ENCODE data around the gene SLC31A1.
"Not testable (repeated sequence)": the region's sequence is repeated elsewhere in the genome, so short reads cannot be mapped to it uniquely, and the experiment has no call there.

The SLC31A1 gene

GRCh38 chr9:113221800-113222481 lies 597 bp downstream of the SLC31A1 start:
- no peak for DNase-seq

GRCh38 chr9:113222482-113222841 lies 1.1 kb downstream of the SLC31A1 start:
- DNase-seq = no peak

- no peak for DNase-seq
Measured at GRCh38 chr9:113223963-113224362, 2.6 kb downstream of the SLC31A1 start.

DNA sequence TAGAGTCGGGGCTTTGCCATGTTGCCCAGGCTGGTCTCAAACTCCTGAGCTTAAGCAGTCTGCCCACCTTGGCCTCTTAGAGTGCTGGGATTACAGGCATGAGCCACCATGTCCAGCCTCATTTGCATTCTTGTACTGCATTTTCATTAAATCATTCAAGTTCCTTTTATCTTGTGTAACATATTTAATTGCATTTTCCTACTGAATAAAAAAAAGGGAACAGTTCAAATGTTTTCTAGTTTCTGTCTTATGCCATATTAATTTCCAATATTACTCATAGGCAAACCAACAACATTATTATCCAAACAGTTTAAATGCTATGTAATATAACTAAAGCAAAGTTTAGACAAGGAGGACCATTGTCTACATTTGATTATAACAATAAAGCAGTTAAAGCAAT lies 6.1 kb downstream of the SLC31A1 start:
- DNase-seq = no peak

- no peak for DNase-seq
Measured at GRCh38 chr9:113228130-113228665, 6.9 kb downstream of the SLC31A1 start.

GRCh38 chr9:113231701-113232100 lies 10.4 kb downstream of the SLC31A1 start:
- DNase-seq = no peak

DNA sequence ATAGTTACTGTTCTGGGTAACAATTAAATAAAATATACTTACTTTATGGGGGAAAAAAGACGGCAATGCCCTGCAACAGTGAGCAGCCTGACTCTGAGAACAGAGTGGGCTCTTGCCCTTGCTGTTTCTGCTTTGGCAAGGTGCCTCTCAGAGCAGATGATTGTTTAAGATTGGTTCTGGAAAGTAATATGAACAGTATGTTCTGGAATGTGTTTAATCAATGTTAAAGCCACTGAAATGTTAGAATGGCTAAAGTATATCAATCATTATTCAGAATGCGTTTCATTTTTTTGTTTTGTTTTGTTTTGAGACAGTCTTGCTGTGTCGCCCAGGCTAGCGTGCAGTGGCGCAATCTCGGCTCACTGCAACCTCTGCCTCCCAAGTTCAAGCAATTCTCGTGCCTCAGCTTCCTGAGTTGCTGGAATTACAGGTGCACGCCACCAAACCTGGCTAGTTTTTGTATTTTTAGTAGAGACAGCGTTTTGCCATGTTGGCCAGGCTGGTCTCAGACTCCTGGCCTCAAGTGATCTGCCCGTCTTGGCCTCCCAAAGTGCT lies 14.4 kb downstream of the SLC31A1 start:
- not testable (repeated sequence) for DNase-seq

- no peak for DNase-seq
Measured at GRCh38 chr9:113237026-113237425, 15.7 kb downstream of the SLC31A1 start.

DNA sequence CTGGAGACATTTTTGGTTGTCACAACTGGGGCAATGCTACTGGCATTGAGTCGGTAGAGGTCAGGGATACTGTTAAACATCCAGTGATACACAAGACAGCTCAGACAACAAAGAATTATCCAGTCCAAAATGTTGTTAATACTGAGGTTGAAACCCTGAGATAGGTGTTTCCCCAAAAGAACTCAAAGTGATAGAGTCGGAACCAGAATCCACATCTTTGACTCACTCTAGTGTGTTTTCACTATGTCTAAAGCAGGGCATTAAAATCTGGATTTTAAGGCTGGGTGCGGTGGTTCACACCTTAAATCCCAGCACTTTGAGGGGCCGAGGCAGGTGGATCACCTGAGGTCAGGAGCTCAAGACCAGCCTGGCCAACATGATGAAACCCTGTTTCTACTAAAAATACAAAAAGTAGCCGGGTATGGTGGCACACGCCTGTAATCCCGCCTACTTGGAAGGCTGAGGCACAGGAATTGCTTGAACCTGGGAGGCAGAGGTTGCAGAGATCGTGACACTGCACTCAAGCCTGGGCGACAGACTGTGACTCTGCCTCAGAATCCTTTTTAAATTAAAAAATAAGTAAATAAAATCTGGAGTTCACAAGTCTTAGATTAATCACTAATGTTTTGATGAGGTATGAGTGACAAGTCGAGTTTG lies 17.0 kb downstream of the SLC31A1 start:
- DNase-seq = no peak

DNA sequence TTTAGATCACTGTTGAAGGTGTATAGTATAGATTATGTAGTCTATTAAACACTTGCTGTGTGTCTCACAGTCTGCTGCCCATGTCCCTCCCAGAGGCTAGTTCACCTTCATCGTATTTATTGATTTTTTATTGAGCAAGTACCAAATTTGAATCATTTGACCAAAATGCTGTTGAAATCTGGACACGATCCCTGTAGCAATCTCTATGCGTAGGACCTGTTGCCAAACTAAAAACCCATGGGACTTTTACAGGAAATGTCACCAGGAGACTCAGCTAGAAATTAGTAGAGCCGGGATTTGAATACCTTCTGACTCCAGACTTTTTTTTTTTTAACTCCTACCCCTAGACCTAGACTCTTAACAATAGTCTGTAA lies 17.5 kb downstream of the SLC31A1 start:
- DNase-seq = no peak

DNA sequence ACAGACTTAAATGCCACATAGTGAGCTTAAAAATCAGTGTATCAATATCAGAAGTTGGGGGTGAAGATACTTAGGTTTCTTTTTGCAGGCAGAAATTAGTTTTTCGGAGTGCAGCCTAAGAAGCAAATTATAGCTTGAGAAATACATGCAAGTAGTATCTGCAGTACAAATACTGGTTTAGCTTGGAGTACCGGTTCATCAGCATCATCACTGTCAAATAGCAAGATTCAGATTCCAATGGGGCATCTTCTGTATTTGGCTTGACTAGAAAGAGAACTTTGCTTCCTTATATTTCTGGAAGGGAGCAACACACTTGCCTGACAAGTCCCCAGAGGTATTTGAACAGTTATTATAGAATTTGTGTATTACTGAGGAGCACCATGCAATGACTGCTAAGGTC lies 19.8 kb downstream of the SLC31A1 start:
- DNase-seq = no peak

DNA sequence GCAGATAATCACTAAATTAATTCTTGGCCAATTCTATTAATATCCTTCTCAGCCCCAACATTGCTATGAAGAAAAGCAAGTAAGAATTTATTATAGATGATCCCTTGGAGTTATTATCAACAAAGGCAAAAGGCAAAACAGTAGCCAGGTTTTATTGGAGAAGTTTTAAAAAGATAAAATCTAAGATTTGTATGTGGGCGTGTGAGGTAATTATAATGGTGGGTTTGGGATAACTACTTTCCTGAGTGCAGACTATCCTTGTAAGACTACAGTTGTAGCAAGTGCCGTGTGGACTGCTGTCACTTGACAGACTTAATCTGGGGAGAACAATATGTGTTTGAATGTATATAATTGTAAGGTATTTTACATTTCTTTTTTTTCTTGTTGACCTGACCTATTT lies 23.2 kb downstream of the SLC31A1 start:
- DNase-seq = no peak

- no peak for DNase-seq
Measured at GRCh38 chr9:113245894-113246293, 24.6 kb downstream of the SLC31A1 start.

- DNase-seq = no peak
Measured at GRCh38 chr9:113246928-113247327, 25.6 kb downstream of the SLC31A1 start.

GRCh38 chr9:113247640-113248039 lies 26.3 kb downstream of the SLC31A1 start:
- DNase-seq = no peak

GRCh38 chr9:113249661-113250060 lies 28.3 kb downstream of the SLC31A1 start:
- DNase-seq = not testable (repeated sequence)

DNA sequence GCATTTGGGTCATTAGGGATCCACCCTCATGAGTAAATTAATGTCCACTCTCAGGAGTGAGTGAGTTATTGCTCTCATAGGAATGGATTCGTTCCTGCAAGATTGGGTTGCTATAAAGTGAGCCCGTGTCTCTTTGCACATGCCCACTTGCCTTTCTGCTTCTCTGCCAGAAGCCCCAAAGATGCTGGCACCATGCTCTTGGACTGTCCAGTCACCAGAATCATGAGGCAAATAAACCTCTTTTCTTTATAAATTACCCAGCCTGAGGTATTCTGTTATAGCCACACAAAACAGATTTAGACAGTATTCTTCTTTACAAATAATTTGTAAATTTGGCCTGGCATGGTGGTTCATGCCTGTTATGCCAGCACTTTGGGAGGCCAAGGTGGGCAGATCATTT lies 29.5 kb downstream of the SLC31A1 start:
- no peak for DNase-seq

DNA sequence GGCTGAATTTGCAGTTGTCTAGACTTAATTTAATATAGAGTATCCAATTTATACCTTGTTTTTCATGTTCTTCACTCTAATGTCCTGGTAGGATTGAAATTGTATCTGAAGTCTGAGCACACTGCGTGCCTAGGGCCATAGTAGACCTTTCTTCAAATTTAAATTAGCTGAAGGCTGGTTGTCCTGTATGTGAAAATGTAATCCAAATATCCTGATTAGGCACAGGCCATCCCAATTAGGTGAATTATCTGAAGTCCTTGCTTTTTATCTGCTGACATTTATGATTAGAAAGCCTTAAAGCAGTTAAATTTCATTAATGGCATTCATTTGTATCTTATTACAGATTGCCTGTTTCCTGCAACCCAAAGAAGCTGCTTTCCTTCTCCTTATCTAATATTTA lies 33.6 kb downstream of the SLC31A1 start:
- no peak for DNase-seq

GRCh38 chr9:113255438-113255837 lies 34.1 kb downstream of the SLC31A1 start:
- DNase-seq = no peak

DNA sequence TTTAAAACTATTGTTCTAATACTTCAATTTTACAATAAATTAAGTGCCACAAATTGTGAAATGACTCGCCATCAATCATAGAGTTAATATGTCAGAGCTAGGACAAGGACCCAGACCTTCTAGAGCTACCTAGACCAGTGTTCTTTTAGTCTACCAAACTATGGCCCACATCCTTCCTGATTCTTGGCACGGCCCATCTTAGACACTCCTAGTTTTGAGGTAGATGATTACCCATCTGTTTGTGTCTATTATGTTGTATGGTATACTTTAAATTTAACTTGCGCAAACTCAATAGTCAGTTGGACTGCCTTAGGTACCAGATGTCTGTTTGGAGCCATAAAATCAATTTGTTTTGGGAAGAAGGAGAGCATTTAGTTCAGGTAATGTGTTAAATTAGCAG lies 36.5 kb downstream of the SLC31A1 start:
- no peak for DNase-seq

DNA sequence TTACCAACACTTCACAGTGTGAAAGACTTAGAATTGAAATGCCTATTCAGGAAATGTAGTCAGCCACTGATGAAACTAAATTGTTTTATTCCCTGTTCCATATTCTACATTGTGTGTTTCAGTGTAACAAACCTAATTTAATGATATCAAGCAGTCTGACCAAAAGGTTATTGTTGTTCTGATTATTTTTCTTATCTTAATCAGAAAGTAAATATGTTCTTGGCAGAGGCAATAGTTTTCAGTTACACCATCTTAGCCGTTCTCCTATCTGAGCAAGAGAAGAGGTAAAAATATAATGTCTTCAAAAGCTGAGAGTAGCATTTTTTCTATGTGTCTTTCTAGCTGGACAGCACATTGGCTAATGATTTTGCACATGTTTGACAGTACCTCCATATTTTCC lies 36.9 kb downstream of the SLC31A1 start:
- no peak for DNase-seq

DNA sequence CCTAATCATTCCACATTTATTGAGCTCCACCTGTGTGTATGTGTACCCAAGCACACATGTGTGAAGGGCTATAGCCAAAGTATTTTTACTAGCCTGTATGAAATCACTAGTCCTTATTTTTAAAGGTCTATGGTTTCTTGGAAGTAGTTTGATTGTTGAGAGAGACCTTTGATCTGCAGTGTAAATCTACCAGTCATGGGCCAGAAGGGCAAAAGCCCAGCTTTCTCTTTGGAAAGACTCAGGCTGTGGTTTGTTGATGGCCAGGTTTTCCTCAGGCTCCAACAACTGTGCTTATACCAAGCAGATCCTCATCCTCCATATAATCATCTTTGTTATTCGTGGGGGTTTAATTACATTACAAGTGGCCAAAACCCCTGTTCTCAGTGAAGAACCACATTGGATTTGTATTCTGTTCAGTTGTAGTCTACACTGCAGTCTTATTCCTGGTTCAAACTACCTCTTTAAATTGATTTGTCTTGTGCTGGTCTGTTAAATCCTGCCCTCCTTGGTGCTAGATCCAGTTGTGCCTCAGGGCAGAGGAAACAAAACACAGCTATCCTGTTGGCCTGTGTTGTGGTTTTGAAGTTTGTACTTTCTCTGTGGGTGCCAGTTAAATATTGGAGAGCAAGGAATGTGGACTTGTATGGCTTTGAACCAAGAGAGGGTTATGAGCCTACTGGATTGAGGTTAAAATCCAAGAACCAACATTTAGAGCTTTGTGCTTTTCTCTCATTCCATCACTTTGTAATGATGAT lies 40.8 kb downstream of the SLC31A1 start:
- peak; percentile 58 for DNase-seq

GRCh38 chr9:113266174-113266573 lies 44.8 kb downstream of the SLC31A1 start:
- no peak for DNase-seq
